T-helper 9 cell (primary cell): ENCODE results near the gene OTUB2.

Source experiments
- DNase-seq: peaks from one replicate; pipeline ENCODE4 v3.0.0-alpha.2; 2020

Gene OTUB2

DNA sequence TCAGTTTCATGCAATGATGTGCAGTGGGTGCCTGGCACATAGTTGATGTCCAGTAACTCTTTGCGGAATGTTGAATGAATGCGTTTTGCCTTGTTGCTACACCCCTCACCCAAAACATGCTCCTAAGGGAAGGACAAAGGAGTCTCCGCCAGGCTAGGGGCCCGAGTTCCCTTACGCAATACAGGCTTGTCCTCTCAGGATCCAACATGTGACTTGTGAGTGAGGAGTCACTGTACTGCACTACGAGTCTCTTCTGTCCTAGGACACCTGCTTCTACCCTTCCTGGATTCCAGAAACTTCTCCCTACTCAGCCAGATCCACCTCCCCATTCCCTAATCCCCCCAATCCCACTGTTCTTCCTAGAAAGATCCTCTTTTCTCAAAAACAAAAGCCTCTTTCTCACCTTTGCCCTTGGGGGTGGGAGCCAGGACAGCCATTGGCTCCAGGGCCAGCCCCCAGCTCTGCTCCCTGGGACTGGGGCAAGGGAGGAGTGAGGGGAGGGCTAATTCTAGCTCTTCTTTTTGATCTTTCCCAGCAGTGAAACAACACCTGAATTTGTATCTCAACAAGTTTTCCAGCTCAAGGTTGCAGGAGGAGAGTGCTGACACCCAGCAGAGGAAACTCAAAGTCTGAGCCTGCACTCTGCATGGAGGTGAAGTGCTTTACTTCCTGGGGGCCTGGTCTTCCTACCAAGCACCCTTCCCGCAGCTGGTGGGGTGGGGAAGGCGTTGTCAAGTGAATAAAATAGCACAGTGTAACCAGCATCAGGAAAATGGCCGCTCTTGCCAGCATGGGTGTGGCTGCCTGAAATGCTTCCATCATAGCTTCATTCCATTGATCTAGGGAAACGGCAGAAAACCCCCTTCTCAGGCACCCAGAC lies 3.4 kb upstream of the OTUB2 start:
- no peak for DNase-seq

DNA sequence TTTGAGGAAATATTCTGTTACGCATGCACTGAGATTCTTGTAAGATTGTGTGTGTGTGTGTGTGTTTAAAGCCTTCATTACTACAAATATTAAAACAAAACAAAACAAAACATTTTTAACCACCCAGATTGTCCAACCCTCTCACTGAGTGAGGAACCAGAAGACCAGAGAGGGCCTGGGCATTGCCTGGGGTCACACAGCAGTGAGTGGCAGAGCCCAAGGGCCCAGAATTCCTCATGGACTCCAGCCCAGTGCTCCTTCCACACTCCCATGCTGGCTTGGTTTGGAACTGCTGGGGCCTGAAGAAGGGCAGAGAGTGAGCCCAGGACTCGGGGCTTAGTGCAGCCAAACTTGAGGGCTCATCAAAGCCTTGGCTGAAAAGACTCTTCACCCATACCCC lies 1.6 kb upstream of the OTUB2 start:
- no peak for DNase-seq

DNA sequence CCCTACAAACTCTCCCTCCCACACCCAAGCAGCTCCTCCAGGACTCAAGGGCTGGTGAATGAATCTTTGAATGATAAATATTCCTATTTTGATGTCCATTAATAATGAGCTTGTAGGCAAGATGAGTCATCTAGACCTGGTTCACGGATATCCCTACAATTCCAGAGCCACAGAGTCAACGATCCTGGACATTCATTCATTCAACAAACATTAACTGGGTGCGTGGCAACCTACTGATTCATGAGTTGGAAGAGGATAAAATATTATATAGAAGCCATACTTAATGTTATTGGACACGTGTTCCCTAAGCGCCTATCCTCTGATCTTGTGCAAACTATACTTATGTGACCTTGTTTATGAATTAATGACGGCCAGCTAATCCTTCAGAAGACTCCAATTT lies 420 bp upstream of the OTUB2 start:
- DNase-seq = no peak

DNA sequence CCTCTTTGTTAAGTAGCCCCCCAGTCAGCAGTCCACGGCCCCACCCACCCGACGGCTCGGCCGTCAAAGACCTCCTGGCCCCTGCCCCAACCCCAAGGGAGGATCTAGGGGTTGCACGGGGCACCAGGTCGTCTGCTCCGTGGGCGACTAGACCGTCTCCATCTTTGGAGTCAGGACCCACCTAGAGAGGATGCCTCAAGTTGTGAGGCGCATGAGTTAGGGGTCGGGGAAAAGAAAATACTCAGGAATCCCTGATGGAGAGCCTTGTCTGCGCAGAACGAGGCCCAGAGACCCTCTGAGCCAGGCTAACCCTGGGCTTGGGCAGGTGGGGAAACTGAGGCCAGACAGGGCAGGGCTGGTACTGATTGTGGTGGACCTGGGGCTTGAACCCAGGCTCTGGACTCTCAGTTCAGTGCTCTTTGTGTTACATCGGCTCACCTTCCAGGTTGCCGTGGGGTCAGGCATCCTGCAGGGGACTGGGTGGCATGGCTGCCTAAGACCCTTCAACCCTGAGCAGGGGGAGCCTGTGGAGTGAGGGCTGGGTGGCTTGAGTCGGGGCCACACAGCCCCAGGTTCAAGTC lies 839 bp downstream of the OTUB2 start:
- DNase-seq = no peak

DNA sequence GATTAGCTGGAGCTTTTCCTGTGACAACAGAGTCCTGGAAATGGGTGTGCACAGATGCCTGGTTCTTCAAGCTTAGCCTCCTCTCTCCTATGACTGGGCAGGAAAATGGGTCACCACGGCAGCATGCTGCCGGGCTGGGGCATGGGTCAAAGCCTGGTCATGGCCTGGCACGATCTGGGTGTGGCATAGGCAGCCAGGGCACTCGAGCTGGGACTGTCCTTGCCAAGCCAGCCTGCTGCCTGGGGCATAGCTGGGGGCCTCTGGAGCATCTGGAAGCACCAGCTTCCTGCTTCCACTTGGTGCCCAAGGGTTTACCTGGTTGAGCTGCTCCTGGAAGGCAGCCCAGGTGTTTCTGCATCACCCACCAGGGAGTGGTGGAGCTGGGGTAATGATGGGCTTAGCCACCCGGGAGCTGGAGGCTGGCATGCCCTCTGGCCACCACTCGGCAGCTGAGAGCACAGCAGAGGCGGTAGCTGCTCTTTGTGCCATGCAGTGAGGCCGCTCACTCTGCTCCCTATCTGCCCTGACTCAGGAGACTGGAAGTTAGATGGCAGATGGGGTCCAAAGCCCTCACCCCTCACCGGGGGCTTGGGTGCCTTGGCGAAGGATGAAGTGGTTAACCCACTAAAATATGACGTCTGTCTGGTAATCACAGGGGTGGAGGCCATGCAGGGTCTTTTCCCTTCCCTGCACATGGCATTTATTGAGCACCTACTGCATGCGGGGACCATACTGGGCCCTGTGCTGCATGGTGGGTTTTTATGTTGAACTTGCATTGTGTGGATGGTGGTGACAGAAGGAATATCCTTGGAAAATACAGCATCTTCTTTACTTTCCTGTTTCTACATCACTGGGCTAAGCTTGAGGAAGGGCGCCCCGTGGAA lies 1.7 kb downstream of the OTUB2 start:
- no peak for DNase-seq

DNA sequence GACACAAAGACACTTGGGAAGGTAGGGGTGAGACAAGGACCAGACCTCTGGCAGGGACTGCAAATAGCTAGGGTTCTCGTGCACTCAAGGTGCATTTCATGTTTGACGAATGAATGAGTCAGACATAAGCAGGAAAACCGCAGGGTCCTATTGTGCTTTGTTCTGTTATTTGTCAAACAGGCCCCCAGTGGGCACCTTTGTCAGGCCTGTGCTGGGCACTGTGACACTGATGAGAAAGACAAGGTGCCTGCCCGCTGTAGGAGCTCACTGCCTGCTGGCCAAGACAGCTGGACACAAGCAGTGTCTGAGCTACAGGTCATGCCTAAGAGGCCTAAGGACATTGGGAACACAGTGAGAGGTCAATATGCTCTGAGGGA lies 2.3 kb downstream of the OTUB2 start:
- no peak for DNase-seq

DNA sequence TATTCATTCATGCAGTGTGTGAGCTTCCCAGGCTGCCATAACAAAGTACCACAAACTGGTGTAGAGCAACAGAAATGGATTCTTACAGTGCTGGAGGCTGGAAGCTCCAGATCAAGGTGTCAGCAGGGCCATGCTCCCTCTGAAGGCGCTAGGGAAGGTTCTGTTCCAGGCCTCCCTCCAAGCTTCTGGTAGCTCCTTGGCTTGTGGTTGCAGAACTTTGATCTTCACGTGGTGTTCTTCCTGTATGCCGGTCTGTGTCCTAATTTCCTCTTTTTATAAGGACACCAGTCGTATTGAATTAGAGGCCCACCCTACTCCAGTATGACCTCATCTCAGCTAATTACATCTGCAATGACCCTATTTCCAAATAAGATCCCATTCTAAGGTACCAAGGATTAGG lies 3.1 kb downstream of the OTUB2 start:
- DNase-seq = no peak

DNA sequence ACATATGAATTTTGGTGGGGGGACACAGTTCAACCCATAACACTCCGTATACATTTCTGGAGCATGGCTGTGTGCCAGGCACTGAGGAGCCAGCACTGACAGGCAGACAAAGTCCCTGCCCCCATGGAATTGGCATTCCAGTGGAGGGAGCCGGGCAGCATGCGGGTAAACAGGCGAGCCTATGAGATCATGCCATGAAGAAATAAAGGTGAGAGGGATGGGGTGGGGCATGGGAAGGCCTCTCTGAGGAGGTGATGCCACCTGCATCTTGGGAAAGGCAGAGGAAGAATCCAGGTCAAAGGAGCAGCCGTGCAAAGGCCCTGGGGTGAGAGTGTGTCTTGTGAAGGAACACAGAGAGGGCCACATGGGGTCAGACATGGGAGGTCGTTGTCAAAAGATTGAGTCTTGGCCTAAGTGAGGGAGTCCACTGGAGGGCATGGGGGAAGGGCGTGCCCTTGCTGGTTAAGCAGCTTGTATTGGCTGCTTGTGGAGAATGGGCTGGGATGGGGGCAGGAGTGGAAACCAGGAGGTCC lies 3.6 kb downstream of the OTUB2 start:
- no peak for DNase-seq

DNA sequence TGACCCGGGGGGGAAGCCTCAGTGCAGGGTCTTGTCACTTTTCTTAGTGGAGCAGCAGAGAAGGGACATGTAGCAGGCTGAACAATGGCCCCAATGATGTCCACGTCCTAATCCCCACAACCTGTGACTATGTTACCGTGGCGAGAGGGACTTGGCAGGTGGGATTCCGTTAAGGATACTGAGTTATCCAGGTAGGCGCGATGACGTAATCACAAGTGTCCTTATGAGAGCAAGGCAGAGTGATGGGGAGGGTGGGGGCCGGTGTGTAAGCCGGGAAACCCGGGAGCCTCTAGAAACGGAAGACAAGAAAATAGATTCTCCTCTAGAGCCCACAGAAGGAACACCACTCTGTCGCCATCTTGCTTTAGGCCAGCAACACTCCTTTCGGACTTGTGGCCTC lies 4.4 kb downstream of the OTUB2 start:
- DNase-seq = no peak

DNA sequence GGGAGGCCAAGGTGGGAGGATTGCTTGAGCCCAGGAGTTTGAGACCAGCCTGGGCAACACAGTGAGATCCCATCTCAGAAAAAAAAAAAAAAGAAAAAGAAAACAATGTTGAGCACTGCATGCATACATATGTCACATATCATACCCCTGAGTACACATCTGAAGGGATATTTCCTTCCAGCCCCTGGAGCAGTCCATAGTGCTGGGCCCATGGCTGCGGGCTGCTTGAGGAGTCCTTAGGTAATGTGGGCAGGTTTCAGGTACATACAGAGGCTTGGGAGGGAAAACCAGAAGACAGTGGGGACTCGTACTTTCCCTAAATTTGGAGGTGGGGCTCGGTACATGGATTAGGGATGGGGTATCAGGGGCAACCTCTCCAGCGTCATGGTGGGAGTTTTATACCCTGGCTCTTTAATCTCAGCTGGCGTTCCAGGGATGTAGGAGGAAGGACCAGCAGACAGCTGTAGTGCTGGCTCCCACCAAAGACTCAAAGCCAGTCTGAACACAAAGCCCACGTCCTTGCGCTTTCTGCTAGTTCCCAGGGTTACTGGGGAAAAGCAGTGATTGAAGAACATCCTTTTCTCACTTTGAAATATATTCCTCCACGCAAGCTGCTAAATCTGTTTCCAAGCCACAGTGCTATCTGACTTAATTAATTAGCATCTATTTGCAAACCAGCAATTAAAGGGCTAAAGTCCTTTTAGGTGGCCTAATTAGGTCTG lies 5.2 kb downstream of the OTUB2 start:
- DNase-seq = no peak

DNA sequence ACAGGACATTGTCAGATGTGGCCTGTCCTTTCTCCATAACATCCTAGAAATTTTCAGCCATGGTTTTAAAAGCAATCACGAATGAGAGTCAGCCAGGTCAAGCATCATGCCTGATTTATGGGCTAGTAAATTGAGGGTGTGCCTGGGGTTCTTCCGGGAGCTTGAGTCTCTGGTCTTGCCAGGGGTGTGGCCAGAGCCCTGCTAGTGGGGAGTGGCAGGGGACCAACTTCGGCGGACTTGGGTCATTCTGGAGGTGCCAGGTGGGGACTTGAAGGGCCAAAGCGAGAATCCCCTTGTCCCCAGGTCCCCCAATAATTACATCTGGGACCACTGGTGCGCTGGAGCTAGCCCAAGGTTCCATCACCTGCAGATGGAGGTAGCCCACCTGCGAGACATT lies 5.7 kb downstream of the OTUB2 start:
- no peak for DNase-seq

DNA sequence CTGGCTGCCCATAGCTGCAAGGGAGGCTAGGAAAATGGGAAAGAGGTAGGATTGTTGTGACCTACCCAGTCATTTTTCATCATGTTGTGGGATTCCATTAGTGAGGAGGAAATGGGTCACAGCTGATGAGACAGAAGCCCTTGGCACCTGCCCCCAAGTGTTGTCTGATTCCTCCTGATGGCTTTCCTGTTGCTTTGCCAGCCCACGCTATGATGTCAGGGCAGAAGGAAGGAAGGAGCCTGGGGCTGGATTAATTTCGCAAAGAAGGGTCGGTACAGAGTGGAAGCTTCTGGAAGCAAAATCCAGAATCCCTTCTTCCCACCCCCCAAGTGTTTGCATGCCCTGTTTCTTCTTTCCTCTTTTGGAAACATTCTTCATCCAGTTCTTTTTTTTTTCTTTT lies 8.7 kb downstream of the OTUB2 start:
- DNase-seq = no peak

DNA sequence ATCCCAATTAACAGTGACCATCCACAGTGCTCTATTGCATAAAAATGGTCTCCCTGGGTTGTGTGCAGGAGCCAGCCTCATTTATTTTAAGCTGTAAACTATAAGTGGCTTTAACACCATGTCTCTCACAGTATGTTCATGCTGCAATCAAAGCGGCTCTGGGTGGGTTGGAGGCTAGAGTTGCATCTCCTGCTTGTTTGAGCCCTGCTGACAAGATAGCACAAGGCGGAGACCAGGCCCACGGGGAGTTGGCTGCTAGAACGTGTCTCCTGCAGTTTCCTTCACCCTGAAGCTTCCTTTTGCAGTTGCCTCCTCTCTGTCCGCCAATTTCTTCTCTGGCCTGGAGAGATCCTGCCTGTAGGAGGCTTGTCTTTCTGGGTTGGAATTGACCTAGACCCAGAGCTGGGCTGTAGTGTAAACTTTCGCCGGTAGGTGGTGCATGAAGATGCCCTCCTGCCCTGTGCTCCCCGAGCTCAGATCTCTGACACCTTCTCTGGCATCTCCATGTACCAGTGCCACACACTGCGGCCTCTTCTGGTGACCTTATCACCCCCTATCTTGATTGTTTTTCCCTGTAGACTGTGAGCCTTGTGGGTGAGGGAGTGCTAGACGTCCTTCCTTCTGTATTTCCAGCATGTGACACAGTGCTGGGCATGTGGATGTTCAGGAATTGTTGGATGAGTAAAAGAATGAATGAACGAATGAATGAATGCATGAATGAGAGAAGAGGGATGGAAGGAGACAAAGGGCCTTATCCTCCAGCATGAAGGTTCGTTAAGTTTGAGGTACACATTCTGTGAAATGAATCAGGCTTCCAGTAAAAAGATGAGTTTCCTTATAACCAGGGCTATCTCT lies 10.4 kb downstream of the OTUB2 start:
- DNase-seq = peak; percentile 72

DNA sequence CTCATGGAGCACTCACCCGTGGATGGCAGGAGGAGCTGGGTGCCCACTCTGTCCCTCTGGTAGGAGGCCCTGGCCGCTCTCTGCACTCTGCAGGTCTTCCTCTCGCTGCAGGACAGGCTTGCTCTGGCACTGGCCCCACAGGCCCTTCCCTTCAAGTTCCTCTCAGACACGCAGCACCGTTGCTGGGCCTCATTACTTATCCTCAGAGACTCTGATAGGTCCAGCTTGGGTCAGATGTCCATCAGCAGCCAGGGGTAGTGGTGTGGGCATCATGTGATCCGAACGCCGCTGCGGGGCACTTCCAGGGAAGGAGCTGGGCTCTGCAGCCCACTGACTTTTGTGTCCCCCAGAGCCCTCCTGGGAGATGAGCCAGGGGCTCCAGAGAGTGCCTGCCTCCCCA lies 11.8 kb downstream of the OTUB2 start:
- no peak for DNase-seq

DNA sequence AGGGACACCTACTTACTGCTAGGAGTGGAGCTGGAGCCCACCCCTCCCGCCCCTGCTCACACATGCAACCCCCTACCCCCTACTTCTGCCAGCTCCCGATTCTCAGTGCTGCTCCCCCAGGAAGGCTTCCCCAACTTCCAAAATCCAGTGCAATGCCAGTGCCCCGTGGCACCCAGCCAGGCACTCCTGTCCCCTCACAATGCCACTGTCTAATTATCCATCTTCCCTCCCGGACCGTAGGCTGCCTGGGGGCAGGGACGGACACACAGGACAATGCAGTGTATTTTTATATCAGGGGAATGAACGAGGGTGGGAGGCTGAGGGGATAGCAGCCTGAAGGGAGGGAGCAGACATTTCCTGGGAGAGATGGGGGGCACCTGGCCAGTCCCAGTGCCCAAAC lies 12.4 kb downstream of the OTUB2 start:
- no peak for DNase-seq

DNA sequence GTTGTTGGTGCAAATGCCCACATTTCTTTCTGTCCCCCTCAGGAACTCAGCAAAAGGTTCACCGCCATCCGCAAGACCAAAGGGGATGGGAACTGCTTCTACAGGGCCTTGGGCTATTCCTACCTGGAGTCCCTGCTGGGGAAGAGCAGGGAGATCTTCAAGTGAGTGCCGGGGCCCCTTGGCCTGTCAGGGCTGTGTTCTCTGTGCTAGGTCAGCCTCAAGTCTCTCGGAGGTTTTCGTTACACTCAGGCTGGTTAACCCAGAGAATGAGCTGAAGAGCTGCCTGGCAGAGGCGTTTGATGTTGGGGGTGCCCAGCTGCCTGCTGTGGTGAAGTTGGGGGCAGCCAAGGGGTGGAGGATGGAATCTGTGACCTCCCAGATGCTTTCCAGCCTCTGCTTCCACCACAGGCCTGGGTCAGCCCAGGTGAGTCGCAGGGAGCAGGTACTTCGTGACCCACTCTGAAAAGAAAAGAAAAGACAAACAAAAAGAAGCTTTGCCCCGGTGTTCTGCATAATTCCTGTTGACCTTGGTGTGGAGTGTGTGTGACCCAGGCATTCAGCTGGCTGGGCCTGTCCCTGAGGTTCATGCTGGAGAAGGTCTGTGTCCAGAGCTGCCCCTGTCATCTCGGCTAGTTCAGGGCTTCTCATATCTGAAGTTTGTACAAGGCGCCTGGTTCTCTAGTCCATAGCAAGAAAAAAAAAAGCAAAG lies 12.9 kb downstream of the OTUB2 start:
- no peak for DNase-seq

DNA sequence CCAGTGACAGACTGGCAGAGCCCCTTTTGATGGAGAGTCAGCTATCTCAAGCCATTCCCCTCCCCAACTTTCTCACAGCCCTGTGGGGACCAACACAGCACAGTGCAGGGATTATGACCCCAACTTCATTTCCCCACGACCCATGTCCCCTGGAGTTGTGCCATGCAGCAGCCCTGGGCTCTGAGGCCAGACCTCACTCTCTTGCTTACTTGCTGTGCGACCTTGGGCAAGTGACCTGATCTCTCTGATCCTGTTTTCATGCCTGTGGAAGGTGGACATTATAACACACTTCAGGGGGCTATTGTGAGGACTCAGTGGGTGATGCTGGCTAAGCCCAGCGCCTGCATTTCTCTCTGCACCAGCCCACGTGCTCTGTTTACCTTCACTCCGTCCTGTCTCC lies 14.1 kb downstream of the OTUB2 start:
- no peak for DNase-seq

DNA sequence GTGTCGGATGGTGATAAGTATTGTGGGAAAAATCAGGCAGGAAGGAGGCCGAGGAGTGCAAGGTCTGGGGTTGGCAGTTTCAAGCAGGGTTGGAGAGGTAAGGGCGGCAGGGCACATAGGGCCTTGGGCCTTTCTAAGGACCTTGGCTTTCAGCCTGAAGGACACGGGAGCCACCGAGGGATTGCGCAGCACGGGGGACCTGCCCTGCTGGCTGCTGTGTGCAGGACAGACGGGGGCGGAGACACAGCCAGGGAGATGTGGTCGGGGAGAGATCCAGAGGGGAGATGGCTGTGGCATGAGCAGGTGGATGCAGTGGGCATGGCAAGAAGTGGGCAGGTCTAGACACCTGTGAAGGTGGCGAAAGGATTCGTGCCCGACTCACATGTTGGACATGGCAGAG lies 14.7 kb downstream of the OTUB2 start:
- no peak for DNase-seq

DNA sequence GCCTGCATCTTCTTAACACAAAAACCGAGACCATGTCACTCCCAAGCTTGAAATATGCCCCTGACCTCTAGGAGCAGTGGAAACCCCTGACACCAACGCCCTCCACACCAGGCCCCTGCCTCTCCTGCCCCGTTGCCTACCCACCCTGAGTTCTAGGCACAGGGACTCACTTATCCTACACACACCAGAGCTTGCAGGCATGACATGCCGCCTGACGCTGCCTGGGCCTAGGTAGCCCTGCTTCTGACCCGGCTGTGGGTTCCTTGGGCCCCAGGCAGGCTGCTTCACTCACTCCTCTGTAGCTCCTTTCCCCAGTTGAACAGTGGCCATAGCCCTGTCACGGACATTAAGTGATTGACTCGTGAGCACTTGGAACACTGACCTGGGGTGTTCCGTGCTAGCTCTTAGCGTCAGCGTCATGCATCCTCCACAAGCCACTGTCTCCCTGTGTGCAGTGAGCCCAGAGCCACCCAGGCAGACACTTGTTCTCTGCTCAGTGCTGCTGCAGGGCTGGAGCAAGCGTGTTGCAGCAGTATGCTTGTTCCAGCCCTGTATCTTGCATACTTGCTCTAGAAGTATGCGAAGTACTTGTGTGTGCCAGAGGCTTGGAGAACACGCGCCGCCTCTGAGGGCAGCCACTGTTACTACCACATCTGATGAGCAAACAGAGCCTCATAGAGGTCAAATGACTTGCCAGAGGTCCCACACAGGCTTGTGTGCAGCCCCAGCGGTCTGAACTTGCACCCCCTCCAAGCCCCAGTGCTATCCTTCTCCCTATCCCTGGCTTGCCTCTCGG lies 15.6 kb downstream of the OTUB2 start:
- DNase-seq = no peak

DNA sequence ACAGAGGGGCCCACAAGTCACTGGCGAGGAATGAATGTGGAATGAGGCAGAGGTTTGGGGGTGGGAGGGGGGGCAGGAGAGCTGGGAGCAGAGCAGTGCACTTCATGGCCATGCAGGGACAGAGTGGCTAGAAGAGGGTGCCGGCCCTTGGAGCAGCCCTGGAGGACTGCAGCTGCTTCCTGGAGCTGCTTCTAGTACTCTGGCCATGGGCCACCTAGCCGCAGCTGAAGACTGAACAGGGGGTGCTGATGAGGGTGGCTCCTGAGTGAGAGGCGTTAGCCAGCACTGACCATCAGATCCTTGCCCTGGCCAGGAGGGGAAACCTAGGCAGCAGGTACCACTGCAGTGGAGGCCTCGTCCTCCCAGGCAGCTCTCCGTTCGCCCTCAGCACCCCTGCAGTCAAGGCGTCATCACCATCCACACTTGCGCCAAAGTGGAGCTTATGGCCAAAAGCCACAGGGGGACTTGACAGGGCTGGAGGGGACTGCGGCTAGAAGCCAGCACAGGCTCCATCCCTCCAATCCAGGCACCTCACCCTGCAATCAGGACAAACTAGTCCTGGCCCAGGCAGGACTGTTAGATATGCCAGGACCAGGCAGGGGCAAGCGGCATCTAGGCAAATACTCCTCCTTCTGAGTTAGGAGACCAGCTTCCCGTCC lies 16.4 kb downstream of the OTUB2 start:
- no peak for DNase-seq
